ENCODE measurements around the gene EEF1E1.
"Not testable (repeated sequence)": the region's sequence is repeated elsewhere in the genome, so short reads cannot be mapped to it uniquely, and the experiment has no call there.

The EEF1E1 gene

DNA sequence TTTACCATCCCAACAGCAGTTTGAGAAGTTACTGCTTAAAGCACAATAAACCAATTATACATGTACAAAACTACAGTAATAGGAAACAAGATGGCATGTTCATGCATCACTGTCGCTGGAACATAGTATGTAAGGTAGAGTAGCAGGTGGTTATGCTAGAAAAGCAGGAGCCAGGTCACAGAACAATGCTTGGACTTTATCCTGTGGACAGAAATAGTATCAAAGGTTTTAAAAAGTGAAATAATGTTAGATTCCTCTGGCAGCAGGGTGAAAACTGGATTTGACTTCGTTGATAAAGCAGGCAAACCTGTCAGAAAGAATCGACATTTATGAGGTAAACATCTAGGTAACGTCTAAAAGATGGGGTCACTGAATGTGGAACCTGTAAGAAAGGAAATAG, 40.6 kb downstream of the EEF1E1 start:
- DNase-seq = no peak

DNA sequence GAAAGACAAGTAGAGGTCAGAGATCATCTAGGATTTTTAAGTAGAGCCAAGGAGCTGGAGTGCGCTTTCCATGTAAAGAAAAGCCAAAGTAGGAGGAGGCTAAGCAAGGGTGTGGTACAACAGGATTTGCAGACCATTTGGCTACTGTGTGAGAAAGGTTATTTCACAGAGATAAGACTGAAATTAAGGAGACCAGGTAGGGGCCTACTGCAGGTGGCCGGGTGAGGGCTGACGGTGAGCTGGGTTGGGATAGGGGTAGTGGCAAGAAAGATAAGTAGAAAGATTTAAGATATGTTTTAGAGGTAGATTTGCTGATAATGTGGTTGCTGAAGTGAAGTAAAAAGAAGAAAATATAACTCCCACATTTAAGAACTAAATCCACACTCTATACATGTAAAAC, 42.0 kb downstream of the EEF1E1 start:
- no peak for DNase-seq

DNA sequence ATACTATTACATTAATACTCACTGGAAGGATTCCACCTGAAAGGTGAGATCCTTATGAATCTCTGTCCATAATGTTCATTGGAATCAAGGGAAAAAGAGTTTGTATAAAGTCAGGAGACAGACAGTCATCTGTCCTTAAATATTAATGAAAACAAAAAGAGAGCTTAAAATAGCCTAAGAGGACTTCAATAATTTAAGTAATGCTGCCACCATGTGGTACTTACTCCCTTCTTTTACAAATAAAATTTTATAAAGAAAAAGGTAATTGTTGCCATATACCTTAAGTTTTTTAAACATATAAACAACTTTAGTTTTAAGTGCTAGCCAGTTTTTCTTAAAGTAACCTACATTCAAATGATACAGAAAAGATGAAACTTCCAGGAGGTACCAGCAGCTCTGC, 43.2 kb downstream of the EEF1E1 start:
- DNase-seq = no peak

DNA sequence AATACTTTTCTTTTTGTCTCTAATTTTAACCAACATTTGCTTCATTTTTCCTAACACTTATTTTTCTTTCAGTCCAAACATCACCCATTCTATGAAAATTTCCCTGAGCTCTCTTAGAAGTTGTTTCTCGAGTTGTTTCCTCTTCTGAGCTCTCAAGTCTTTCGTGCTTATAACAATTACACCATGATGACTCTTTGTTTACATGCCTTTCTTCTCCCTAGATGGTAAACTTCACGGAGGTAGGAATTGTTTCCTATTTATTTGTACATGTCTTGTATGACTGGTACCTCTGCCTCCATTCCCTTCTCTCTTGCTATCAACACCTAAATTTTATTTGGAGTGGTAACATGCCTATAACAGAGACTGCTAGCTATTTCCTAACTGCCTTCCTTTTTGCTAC, 44.6 kb downstream of the EEF1E1 start:
- no peak for DNase-seq

DNA sequence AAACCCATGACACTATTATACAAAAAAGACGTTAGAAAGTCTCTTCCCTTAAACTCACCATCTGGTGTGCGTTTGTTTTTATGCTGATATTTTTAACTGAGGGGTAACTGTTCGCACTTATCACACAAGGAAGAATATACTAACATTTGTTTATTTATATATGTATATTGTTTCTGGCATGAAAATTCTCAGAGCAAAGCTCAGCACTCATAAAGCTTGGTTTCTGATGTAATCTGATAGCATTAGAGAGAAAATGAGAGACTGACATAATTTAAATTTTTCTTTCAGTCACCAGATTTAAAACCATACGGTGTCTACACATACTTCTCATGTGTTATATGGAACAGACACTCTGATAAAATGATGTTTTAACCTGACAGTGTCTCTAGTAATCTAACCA, 45.1 kb downstream of the EEF1E1 start:
- DNase-seq = no peak

DNA sequence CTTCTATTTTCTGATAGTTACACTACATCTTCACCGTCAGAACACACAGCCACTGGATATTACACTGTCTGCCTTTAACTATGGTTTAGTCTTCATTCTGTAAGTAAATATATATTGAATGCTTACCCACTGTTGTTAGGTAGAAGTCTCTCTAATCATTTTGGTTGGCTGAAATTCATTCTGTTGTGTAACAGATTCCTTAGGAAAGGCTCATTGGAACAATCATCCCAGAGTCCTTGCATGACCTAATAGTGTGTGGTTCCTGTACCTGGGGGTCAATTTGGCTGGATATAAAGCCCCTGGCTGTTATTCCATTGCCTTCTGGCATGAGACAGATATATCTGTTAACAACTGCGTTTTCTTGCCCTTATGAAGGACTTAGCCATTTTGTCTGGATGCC, 48.1 kb downstream of the EEF1E1 start:
- DNase-seq = no peak

DNA sequence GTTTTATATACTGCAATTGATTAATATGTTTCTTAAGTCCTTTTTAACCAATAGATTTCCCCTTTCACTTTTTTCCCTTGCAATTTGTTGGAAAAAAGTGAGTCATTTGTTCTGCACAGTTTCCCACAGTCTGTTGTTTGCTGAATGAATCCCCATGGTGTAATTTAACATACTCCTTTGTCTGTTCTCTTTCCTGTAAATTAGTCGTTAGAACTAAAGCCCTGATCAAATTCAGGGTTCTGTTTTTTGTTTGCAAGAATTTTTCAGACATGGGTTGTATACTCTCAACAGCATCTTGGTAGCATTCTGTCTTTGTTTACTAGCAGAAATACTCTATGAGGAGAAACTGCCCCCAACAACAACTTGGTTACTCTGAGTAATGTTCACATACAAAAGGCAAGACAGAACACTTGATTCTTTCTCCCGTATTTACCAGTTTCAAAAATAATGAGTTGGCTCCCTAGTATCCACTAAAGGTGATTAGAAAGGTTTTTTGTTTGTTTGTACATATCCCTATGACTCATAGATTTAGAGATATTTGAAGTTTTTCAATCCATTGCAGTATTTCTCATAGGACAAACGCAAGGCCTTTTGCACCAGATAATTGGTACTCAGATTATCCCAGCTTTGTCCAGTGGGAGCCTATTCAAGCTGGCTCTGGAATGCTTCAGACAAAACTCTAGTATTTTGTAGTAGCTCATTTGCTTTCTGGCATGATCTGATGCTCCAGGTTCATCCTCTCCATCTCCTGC, 54.6 kb downstream of the EEF1E1 start:
- no peak for DNase-seq

DNA sequence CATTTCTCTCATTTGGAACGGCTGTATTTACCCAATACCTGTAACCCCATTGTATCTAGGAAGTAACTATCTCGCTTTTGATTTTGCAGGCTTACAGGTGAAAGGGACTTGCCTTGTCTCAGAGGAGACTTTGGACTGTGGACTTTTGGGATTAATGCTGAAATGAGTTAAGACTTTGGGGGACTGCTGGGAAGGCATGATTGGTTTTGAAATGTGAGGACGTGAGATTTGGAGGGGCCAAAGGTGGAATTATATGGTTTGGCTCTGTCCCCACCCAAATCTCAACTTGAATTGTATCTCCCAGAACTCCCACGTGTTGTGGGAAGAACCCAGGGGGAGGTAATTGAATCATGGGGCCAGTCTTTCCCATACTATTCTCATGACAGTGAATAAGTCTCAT, 56.6 kb downstream of the EEF1E1 start:
- DNase-seq = not testable (repeated sequence)

DNA sequence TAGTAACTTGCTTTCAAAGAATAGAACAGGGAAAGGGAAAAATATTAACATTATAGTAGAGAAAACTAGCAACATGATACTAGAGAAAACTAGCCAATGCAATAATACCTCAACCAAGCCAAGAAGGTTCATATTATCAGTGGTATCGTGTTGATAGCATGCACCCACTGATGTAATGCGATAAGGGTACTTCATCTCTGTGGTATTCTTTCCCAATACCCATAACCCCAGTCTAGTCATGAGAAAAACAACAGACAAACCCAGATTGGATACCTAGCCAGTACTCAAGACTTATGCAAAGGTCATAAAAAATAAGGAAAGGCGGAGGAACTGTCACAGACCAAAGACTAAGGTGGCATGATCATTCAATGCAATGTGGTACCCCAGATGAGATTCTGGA, 59.1 kb downstream of the EEF1E1 start:
- no peak for DNase-seq

DNA sequence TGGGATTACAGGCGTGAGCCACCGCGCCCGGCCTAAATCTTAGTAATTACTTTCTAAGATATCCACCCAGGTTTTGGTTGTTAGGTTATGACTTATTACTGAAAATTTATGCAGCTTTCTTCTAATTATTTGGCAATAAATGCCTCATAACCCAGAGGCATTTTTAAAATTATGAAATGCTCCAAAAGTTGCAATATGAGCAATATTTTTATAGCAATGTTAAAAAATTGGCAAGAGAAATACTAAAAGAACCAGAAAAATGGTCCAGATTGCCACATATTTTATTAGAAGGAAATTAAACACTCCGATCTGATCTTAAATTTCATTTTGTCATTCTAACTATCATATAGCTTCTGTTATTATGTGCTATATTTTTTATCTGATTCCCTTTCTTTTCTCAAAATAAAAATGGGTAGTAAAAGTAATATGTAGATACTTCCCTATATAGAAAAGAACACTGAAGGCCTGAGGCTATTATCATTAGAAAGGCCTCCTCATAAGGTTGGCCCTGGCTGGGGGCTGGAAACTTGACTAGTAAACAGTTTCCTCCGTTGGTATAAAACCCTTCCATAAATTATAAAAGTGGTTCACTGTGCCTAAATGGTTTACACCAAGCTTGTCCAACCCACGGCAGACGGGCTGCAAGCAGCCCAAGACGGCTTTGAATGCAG, 60.3 kb downstream of the EEF1E1 start:
- no peak for DNase-seq

DNA sequence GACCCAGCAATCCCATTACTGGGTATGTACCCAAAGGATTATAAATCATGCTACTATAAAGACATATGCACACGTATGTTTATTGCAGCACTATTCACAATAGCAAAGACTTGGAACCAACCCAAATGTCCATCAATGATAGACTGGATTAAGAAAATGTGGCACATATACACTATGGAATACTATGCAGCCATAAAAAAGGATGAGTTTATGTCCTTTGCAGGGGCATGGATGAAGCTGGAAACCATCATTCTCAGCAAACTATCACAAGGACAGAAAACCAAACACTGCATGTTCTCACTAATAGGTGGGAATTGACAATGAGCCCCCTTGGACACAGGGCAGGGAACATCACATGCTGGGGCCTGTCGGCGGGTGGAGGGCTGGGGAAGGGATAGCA, 68.2 kb downstream of the EEF1E1 start:
- not testable (repeated sequence) for DNase-seq

DNA sequence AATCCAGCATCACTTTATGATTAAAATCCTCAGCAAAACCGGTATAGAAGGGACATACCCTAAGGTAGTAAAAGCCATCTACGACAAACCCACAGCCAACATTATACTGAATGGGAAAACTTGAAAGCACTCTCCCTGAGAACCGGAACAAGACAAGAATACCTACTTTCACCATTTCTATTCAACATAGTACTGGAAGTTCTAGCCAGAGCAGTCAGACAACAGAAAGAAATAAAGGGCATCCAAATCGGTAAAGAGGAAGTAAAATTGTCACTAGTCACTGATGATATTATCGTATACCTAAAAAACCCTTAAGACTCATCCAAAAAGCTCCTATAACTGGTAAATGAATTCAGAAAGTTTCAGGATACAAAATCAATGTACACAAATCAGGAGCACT, 71.4 kb downstream of the EEF1E1 start:
- no peak for DNase-seq

Measured in effector CD8-positive, alpha-beta T cell (primary cell).